GM23338 (cell line): ENCODE data around the gene TRPC6.

ENCODE experiments used
- CREB1 ChIP-seq: fragments of 250-450 bp; sonication (Bioruptor Pico); IDR thresholded peaks from 2 replicates; pipeline ENCODE4 v1.5.0; 2020; ENCODE audit warnings: low read depth, mild to moderate bottlenecking, moderate library complexity
- CTCF ChIP-seq, 2 experiments: fragments of 200-600 bp in 1 of 2; sonication (generic) in 1 of 2; conservative IDR thresholded peaks; 2 replicates each; pipeline versions ENCODE4 v1.5.1 to v1.6.1; 2016 to 2017; ENCODE audit warnings: antibody characterized with exemption in 2 of 2, low read depth in 2 of 2, mild to moderate bottlenecking in 2 of 2, moderate library complexity in 1 of 2
- ETS1 ChIP-seq: IDR thresholded peaks from 2 replicates; pipeline ENCODE4 v1.6.1; 2016; ENCODE audit warnings: antibody characterized with exemption
- EZH2 ChIP-seq: fragments of 200-600 bp; sonication (generic); IDR thresholded peaks from one replicate; pipeline ENCODE4 v1.8.0; 2017; ENCODE audit warnings: antibody characterized with exemption, mild to moderate bottlenecking, low read depth; ENCODE audit not compliant: unreplicated experiment
- EZH2phosphoT487 ChIP-seq: fragments of 200-600 bp; sonication (generic); IDR thresholded peaks from one replicate; pipeline ENCODE4 v1.8.1; 2018; ENCODE audit warnings: antibody characterized with exemption; ENCODE audit not compliant: unreplicated experiment
- JUNB ChIP-seq: IDR thresholded peaks from one replicate; pipeline ENCODE4 v1.6.1; 2016; ENCODE audit warnings: antibody characterized with exemption; ENCODE audit not compliant: unreplicated experiment
- POLR2AphosphoS5 ChIP-seq: IDR thresholded peaks from 2 replicates; pipeline ENCODE4 v1.6.1; 2016; ENCODE audit warnings: antibody characterized with exemption, low read depth
- REST ChIP-seq: IDR thresholded peaks from one replicate; pipeline ENCODE4 v1.6.1; 2018; ENCODE audit warnings: antibody characterized with exemption; ENCODE audit not compliant: unreplicated experiment
- STAT1 ChIP-seq: IDR thresholded peaks from one replicate; pipeline ENCODE4 v1.6.1; 2016; ENCODE audit warnings: antibody characterized with exemption; ENCODE audit not compliant: unreplicated experiment
- ZNF114 ChIP-seq: fragments of 250-450 bp; sonication (Bioruptor Pico); IDR thresholded peaks from 2 replicates; pipeline ENCODE4 v1.5.0; 2020; ENCODE audit warnings: mild to moderate bottlenecking, moderate library complexity
- ZNF331 ChIP-seq: fragments of 250-450 bp; sonication (Bioruptor Pico); IDR thresholded peaks from 2 replicates; pipeline ENCODE4 v1.5.0; 2020; ENCODE audit warnings: low read depth, mild to moderate bottlenecking, moderate library complexity

GRCh38 chr11:101434026-101434643 is 149.7 kb downstream of the TRPC6 start:
- TF ChIP-seq CTCF (conservative IDR thresholded peaks at IDR 0.05; ENCODE audit: low read depth in 2 of 2) (no peak), EZH2 (no peak), JUNB (no peak), EZH2phosphoT487 (no peak), POLR2AphosphoS5 (no peak), REST (no peak), ZNF114 (no peak), CREB1 (CRISPR knock-in tag) (no peak), ETS1 (no peak), STAT1 (no peak), ZNF331 (no peak)
